Activated CD4-positive, alpha-beta T cell treated with anti-CD3 and anti-CD28 coated beads, Interleukin-2, amount 50 U/mL, for 1 hour (primary cell): Measurements from ENCODE around the gene ZNF439.
"Not testable (repeated sequence)": the region's sequence is repeated elsewhere in the genome, so short reads cannot be mapped to it uniquely, and the experiment has no call there.

Experiments
- DNase-seq: peaks from one replicate; pipeline ENCODE4 v3.0.0-alpha.2; 2020

The ZNF439 gene

DNA sequence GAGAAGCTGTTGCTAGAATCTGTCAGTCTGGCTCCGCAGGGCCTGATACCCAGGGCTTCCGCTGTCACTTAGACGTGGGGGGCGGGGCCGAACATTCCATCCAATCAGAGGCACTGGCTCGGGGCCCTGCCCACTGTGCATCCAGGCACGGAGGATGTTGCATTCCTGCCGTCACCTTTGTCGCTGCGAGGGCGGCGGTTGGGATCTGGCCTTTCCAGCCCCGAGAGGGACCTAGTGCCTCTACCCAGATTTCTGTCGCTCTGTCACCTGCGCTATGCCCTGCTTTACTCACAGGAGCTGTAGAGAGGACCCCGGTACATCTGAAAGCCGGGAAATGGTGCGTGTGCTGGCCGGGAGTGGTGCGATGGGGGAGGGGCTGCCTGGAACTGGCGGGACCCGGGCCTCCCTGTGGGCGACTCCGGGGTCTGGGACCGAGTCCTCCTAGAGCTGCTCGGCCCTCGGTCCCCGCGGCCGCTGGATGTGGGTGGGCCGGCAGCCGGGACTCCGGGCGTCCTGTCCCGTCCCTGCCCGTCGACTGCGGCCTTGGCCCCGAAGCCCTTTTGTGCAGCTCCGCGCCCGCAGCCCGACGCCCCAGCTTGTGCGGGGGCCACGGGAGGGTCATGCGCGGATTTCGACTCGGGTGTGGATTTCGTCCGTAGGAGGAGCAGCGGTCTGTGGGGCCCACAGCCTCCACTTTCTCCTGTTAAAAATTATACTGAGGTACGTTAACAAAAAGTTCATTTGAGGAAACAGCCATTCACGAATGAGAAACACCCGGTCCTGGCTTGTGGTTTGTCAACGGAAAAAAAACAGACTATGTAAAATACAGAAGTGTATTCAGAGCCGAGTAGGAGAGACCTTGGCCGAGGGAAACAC lies at the start of gene ZNF439:
ZNF439 (plus strand) TSS at position 133 of the 876 bp plus-strand sequence; CDS start at position 275, 142 bp downstream.
- peak; percentile 89 for DNase-seq

DNA sequence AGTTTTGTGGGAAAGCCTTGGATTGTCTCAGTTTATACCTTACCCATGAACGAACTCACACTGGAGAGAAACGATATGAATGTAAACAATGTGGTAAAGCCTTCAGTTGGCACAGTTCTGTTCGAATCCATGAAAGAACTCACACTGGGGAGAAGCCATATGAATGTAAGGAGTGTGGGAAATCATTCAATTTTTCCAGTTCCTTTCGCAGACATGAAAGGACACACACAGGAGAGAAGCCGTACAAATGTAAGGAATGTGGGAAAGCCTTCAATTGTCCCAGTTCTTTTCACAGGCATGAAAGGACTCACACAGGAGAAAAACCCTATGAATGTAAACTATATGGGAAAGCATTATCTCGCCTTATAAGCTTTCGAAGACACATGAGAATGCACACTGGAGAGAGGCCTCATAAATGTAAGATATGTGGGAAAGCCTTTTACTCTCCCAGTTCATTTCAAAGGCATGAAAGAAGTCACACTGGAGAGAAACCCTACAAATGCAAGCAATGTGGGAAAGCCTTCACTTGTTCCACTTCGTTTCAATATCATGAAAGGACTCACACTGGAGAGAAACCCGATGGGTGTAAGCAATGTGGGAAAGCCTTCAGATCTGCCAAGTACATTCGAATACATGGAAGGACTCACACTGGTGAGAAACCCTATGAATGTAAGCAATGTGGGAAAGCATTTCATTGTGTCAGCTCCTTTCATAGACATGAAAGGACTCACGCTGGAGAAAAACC lies 42.0 kb upstream of the ZNF439 start:
- DNase-seq, result no peak

- no peak for DNase-seq
Measured at GRCh38 chr19:11807099-11807380, 41.5 kb upstream of the ZNF439 start.

GRCh38 chr19:11813703-11814028 lies 34.9 kb upstream of the ZNF439 start:
- DNase-seq, result no peak

DNA sequence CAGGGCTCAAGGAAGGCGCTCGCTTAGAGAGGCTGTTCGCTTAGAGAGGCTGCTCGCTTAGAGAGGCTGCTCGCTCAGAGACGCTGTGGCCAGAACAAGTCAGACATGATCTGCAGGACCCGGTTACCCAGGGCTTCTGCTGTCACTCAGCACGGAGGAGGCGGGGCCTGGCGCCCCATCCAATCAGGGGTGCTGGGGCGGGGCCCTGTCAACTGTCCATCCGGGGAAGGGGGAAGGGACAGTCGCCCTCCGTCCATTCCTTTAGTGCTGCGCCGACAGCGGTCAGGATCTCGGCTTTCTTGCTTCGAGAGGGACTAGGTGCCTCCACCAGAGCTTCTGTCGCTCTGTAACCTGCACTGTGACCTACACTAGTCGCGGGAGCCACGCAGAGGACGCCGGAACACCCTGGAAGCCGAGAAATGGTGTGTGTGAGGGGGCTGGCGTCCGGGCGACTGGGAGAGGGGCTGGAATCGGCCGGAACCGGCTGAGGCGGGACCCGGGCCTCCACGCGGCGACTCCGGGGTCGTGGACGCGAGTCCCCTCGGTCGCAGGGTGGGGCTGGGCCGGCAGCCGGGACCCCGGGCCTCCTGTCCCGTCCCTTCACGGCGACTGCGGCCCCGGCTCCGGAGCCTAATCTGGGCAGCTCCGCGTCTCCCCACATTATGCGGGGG lies 34.4 kb upstream of the ZNF439 start, which contains the start of gene ZNF440:
ZNF440 (plus strand) TSS at position 245 of the 671 bp plus-strand sequence; CDS start at position 420, 175 bp downstream.
- DNase-seq, result peak; percentile 79

- no peak for DNase-seq
Measured at GRCh38 chr19:11814700-11815035, 33.9 kb upstream of the ZNF439 start.

GRCh38 chr19:11821474-11822109 lies 26.9 kb upstream of the ZNF439 start:
- no peak for DNase-seq

GRCh38 chr19:11828957-11829876 lies 19.3 kb upstream of the ZNF439 start:
- not testable (repeated sequence) for DNase-seq

- no peak for DNase-seq
Measured at GRCh38 chr19:11832253-11832912, 16.1 kb upstream of the ZNF439 start.

DNA sequence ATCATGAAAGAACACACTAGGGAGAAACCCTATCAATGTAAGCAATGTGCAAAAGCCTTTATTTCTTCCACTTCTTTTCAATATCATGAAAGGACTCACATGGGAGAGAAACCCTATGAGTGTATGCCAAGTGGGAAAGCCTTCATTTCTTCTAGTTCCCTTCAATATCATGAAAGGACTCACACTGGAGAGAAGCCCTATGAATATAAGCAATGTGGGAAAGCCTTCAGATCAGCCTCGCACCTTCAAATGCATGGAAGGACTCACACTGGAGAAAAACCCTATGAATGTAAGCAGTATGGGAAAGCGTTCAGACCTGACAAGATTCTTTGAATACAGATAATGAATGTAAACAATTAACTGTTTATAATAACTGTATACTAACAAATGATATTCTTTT lies 15.0 kb upstream of the ZNF439 start:
- DNase-seq, result no peak

GRCh38 chr19:11835626-11836066 lies 12.9 kb upstream of the ZNF439 start:
- not testable (repeated sequence) for DNase-seq

DNA sequence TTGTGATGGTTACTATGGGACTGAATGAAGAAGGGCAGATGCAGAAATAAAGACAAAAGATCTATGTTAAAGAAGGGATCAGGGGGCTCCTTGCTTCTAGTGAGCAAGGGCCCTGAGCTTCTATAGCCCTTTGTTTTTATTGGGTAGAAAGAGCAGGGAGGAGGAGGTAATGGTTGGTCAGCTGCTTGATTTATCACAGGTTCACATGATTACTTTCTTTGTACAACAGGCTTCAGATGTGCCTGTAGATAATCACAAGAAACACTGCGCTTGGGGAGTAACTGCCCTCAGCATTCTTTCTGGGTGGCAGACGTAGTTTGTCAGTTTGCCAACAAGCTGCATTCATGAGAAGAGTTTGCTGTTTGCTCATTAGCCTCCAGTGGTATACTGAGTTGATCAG lies 4.8 kb upstream of the ZNF439 start:
- DNase-seq, result no peak

- not testable (repeated sequence) for DNase-seq
Measured at GRCh38 chr19:11847615-11848014, 911 bp upstream of the ZNF439 start.

DNA sequence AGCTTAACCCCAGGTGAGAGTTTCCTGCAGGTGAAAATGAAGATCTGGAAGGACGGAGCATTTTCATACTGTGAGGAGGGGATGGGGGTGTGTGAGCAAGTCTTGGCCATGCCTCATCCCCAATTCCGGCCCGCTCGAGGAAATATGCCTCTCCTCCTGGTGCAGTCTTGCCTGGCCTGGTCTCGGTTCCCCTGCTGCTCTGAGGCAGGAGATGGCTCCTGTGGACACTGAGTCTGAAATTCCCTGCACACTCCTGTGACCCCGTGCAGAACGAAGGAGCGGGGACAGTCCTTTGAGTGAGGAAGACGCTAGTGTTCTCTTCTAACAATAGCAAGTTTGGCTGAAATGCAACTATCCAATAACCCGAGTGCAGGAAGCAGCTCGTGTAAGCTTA lies 329 bp upstream of the ZNF439 start:
- no peak for DNase-seq

GRCh38 chr19:11850289-11850688 lies 1.8 kb downstream of the ZNF439 start:
- not testable (repeated sequence) for DNase-seq

GRCh38 chr19:11853358-11853757 lies 4.8 kb downstream of the ZNF439 start:
- DNase-seq, result no peak

GRCh38 chr19:11856596-11857250 lies 8.2 kb downstream of the ZNF439 start:
- DNase-seq, result no peak

GRCh38 chr19:11860721-11861120 lies 12.2 kb downstream of the ZNF439 start:
- no peak for DNase-seq

GRCh38 chr19:11861301-11861700 lies 12.8 kb downstream of the ZNF439 start:
- DNase-seq, result no peak

DNA sequence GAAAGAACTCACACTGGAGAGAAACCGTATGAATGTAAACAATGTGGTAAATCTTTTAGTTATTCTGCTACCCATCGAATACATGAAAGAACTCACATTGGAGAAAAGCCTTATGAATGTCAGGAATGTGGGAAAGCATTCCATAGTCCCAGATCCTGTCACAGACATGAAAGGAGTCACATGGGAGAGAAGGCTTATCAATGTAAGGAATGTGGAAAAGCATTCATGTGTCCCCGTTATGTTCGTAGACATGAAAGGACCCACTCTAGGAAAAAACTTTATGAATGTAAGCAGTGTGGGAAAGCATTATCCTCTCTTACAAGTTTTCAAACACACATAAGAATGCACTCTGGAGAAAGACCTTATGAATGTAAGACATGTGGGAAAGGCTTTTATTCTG lies 19.2 kb downstream of the ZNF439 start:
- DNase-seq, result not testable (repeated sequence)

DNA sequence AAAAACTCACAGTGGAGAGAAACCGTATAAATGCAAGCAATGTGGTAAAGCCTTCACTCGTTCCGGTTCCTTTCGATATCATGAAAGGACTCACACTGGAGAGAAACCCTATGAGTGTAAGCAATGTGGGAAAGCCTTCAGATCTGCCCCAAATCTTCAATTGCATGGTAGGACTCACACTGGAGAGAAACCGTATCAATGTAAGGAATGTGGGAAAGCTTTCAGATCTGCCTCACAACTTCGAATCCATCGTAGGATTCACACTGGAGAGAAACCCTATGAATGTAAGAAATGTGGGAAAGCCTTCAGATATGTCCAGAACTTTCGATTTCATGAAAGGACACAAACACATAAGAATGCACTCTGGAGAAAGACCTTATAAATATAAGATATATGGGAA lies 19.7 kb downstream of the ZNF439 start:
- no peak for DNase-seq
